DOHH2 (cell line): ENCODE results near the gene PXT1.

ENCODE experiments used
- H3F3A ChIP-seq: fragments of 200-600 bp; sonication (generic), shearing (Covaris generic); 2 replicates; pipeline ENCODE4 v1.6.0; 2016; ENCODE audit warnings: antibody characterized with exemption, mild to moderate bottlenecking; ENCODE audit not compliant: control insufficient read depth, insufficient read depth
- H3K27ac ChIP-seq: fragments of 200-600 bp; sonication (generic); 2 replicates; pipeline ENCODE4 v1.5.1; 2014; ENCODE audit warnings: low read depth, mild to moderate bottlenecking, low read length, moderate library complexity
- H3K27me3 ChIP-seq: fragments of 200-600 bp; sonication (generic); 2 replicates; pipeline ENCODE4 v1.6.1; 2014; ENCODE audit warnings: mild to moderate bottlenecking, low read length, mixed read lengths; ENCODE audit not compliant: control insufficient read depth
- H3K36me3 ChIP-seq: fragments of 200-600 bp; sonication (generic); 2 replicates; pipeline ENCODE4 v1.6.1; 2014; ENCODE audit warnings: mild to moderate bottlenecking, low read length, moderate library complexity, mixed read lengths; ENCODE audit not compliant: control insufficient read depth
- H3K4me1 ChIP-seq: fragments of 200-600 bp; sonication (generic); 2 replicates; pipeline ENCODE4 v1.6.1; 2014; ENCODE audit warnings: mild to moderate bottlenecking, low read length, mixed read lengths; ENCODE audit not compliant: control insufficient read depth
- H3K4me2 ChIP-seq: fragments of 200-600 bp; sonication (generic); 2 replicates; pipeline ENCODE4 v1.6.0; 2014; ENCODE audit warnings: mild to moderate bottlenecking, low read length, moderate library complexity
- H3K4me3 ChIP-seq: fragments of 200-600 bp; sonication (generic); 2 replicates; pipeline ENCODE4 v1.5.1; 2014; ENCODE audit warnings: mild to moderate bottlenecking, low read length, mixed read lengths
- H3K79me2 ChIP-seq: fragments of 200-600 bp; sonication (generic); 2 replicates; pipeline ENCODE4 v1.6.1; 2014; ENCODE audit warnings: mild to moderate bottlenecking, low read length, mixed read lengths; ENCODE audit not compliant: control insufficient read depth
- H3K9me2 ChIP-seq: fragments of 200-600 bp; sonication (generic); replicated peaks from 2 replicates; pipeline ENCODE4 v1.6.1; 2014; ENCODE audit warnings: mild to moderate bottlenecking, low read length, mixed read lengths; ENCODE audit not compliant: control insufficient read depth
- H3K9me3 ChIP-seq: fragments of 200-600 bp; sonication (generic); 2 replicates; pipeline ENCODE4 v1.6.1; 2014; ENCODE audit warnings: antibody characterized with exemption, low read length, mixed read lengths; ENCODE audit not compliant: control insufficient read depth, insufficient read depth
- H4K20me1 ChIP-seq: fragments of 200-600 bp; sonication (generic); 2 replicates; pipeline ENCODE4 v1.6.0; 2014; ENCODE audit warnings: low read depth, mild to moderate bottlenecking, antibody characterized with exemption, low read length, moderate library complexity; ENCODE audit not compliant: control insufficient read depth, insufficient read depth
- EZH2phosphoT487 ChIP-seq: fragments of 200-600 bp; sonication (generic); IDR thresholded peaks from 2 replicates; pipeline ENCODE4 v1.6.1; 2017; ENCODE audit warnings: borderline replicate concordance, mild to moderate bottlenecking, antibody characterized with exemption, low read length, moderate library complexity, mixed read lengths
- TF ChIP-seq, protein P1 (sequence below): fragments of 200-600 bp; sonication (generic); IDR thresholded peaks from one replicate; pipeline ENCODE4 v1.5.1; 2014; ENCODE audit warnings: antibody characterized with exemption, mild to moderate bottlenecking, low read depth, low read length; ENCODE audit not compliant: poor library complexity, severe bottlenecking

The PXT1 gene

DNA sequence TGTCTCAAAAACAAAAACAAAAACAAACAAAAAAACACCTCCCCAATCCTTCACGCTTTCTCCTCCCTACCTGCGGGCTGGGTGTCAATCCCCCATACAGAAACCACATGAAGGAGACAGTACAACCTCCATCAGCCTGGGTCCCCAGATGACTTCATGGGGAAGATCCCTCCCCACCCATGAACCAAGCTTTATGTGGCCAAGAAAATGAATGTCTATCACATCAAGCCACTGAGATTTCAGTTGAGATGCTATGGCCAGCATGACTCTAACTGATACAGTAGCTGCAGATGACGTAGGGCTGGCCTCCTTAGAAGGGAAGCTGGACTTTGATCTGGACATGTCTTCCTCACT lies 84.8 kb downstream of the PXT1 start:
- no peaks in the 10 kb centered on the region for H3K79me2 ChIP-seq
- no peaks in the 10 kb centered on the region for H3K9me2 ChIP-seq
- H3K36me3 ChIP-seq, result no peaks in the 10 kb centered on the region
- no peaks in the 10 kb centered on the region for H3F3A ChIP-seq
- H4K20me1 ChIP-seq, result no peaks in the 10 kb centered on the region
- H3K4me2 ChIP-seq, result no peak overlapping the region
- H3K4me1 ChIP-seq, result peaks cover 21% of the 10 kb centered on the region
- H3K9me3 ChIP-seq, result no peaks in the 10 kb centered on the region
- H3K27me3 ChIP-seq, result no peaks in the 10 kb centered on the region
- no peak overlapping the region for H3K27ac ChIP-seq
- TF ChIP-seq, protein P1, sequence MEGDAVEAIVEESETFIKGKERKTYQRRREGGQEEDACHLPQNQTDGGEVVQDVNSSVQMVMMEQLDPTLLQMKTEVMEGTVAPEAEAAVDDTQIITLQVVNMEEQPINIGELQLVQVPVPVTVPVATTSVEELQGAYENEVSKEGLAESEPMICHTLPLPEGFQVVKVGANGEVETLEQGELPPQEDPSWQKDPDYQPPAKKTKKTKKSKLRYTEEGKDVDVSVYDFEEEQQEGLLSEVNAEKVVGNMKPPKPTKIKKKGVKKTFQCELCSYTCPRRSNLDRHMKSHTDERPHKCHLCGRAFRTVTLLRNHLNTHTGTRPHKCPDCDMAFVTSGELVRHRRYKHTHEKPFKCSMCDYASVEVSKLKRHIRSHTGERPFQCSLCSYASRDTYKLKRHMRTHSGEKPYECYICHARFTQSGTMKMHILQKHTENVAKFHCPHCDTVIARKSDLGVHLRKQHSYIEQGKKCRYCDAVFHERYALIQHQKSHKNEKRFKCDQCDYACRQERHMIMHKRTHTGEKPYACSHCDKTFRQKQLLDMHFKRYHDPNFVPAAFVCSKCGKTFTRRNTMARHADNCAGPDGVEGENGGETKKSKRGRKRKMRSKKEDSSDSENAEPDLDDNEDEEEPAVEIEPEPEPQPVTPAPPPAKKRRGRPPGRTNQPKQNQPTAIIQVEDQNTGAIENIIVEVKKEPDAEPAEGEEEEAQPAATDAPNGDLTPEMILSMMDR, result no peak
- no peak for TF ChIP-seq EZH2phosphoT487
- no peak overlapping the region for H3K4me3 ChIP-seq

DNA sequence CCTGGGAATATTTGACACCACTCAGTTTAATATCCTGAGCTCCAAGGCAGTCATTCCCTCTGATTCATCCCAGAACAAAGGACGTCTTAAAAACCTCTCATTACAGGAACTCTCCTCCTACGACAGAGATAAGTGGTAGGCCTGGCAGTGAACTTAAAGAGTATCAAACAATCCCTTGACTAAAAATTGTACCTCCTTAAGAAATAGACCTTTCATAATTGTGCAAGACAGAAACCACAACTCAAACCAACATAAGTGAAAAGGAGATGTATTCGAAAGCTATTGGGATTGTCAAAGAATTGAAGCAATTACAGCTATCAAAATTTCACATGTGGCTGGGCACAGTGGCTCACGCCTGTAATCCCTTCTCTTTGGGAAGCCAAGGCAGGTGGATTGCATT lies 86.8 kb downstream of the PXT1 start:
- no peak for TF ChIP-seq EZH2phosphoT487
- H3K4me2 ChIP-seq, result no peak overlapping the region
- H3K4me1 ChIP-seq, result peaks cover 19% of the 10 kb centered on the region

GRCh38 chr6:36353411-36353915 lies 89.2 kb downstream of the PXT1 start:
- Histone ChIP-seq H3K27me3 (no peaks in the 10 kb centered on the region), H3K9me2 (no peaks in the 10 kb centered on the region), H3K4me3 (no peak overlapping the region), H3K36me3 (no peaks in the 10 kb centered on the region), H3K27ac (no peak overlapping the region), H3K9me3 (peaks cover 4% of the 10 kb centered on the region; the same call in 1 of the 2 replicates), H3K4me2 (no peak overlapping the region), H3F3A (no peaks in the 10 kb centered on the region), H3K4me1 (peaks cover 26% of the 10 kb centered on the region), H4K20me1 (no peaks in the 10 kb centered on the region), H3K79me2 (no peaks in the 10 kb centered on the region)
- TF ChIP-seq, protein P1, result no peak
- TF ChIP-seq EZH2phosphoT487, result no peak

More for the DNA sequence above, 86.8 kb downstream of the PXT1 start:
- Histone ChIP-seq H3F3A (no peaks in the 10 kb centered on the region), H3K9me3 (peaks cover 4% of the 10 kb centered on the region; the same call in 1 of the 2 replicates), H3K79me2 (no peaks in the 10 kb centered on the region), H3K4me3 (no peak overlapping the region), H3K27ac (no peak overlapping the region), H3K36me3 (no peaks in the 10 kb centered on the region), H3K27me3 (no peaks in the 10 kb centered on the region), H4K20me1 (no peaks in the 10 kb centered on the region), H3K9me2 (no peaks in the 10 kb centered on the region)

DNA sequence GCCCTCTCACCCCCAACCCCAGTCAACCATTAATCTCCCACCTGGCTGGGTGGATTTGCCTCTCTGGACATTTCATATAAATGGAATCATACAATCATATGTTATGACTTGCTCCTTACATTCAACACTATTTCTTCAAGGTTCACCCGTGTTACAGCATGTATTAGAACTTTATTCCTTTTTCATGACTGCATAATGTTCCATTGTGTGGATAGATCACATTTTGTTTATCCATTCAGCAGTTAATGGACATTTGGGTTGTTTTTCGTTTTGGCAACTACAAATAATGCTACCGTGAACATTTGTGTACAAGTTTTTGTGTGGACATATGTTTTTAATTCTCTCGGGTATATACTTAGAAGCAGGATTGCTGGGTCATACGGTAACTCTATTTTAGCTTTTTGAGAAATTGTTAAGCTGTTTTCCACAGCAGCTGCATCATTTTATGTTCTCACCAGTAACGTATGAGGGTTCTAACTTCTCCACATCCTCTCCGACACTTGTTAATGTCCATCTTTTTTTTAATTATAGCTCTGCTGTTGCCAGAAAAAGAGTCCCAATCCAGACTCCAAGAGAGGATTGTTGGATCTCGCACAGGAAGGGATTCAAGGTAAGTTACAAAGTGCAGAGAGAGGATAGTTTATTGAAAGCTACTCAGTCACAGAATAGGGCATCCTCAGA lies 90.0 kb downstream of the PXT1 start:
- peaks cover 4% of the 10 kb centered on the region; the same call in 1 of the 2 replicates for H3K9me3 ChIP-seq
- no peaks in the 10 kb centered on the region for H3K36me3 ChIP-seq
- H3K27me3 ChIP-seq, result no peaks in the 10 kb centered on the region
- no peaks in the 10 kb centered on the region for H4K20me1 ChIP-seq
- no peaks in the 10 kb centered on the region for H3K9me2 ChIP-seq
- no peak overlapping the region for H3K4me2 ChIP-seq
- H3K4me3 ChIP-seq, result no peak overlapping the region
- TF ChIP-seq, protein P1, result no peak
- no peak for TF ChIP-seq EZH2phosphoT487
- no peaks in the 10 kb centered on the region for H3K79me2 ChIP-seq
- no peaks in the 10 kb centered on the region for H3F3A ChIP-seq
- H3K4me1 ChIP-seq, result peaks cover 22% of the 10 kb centered on the region
- no peak overlapping the region for H3K27ac ChIP-seq
